ENCODE results near the gene PEMT. TPM values are rescaled to one million over a fixed set of nuclear protein-coding genes. Genes with fewer than 3 reads are reported as not detected.

PEMT gene
- total and polyA plus RNA-seq, 4 donors, result 18.7 to 59.1 (median 34.4) TPM

- ATAC-seq (ENCODE audit: insufficient read depth, low FRiP score), result no peak
- TF ChIP-seq CTCF (IDR thresholded peaks at IDR 0.05; ENCODE audit: control extremely low read depth, extremely low read depth), result no peak
- Histone ChIP-seq H3K36me3 (ENCODE audit: control insufficient read depth in 4 of 4, insufficient read depth in 4 of 4, low read length in 4 of 4) (peaks cover 0 to 6% (median 0%) of the 10 kb centered on the region in 4 donors), H3K9me3 (ENCODE audit: control insufficient read depth in 4 of 4, insufficient read depth in 3 of 4, low read length in 3 of 4) (no peaks in the 10 kb centered on the region), H3K4me1 (ENCODE audit: control insufficient read depth in 5 of 5, insufficient read depth in 5 of 5, low read length in 5 of 5) (no peaks in the 10 kb centered on the region), H3K9ac (ENCODE audit: insufficient read depth in 1 of 2, low read length in 2 of 2) (no peak overlapping the region), H3K27ac (ENCODE audit: low read depth in 1 of 2, low read length in 1 of 2) (no peak overlapping the region), H3K4me3 (no peak overlapping the region), H3K27me3 (ENCODE audit: control insufficient read depth in 3 of 3, insufficient read depth in 3 of 3, low read length in 2 of 3) (no peaks in the 10 kb centered on the region)
- WGBS, 2 donors, result 93 to 94% methylated on average over 10 of the region's 10 CpGs
- DNase-seq, result no peak
Measured at GRCh38 chr17:17519886-17520285, 71.6 kb downstream of the PEMT start.

GRCh38 chr17:17518951-17519350, 72.6 kb downstream of the PEMT start:
- H3K4me3 ChIP-seq, result no peak overlapping the region
- ATAC-seq (ENCODE audit: insufficient read depth, low FRiP score), result no peak
- H3K36me3 ChIP-seq (ENCODE audit: control insufficient read depth in 4 of 4, insufficient read depth in 4 of 4, low read length in 4 of 4), result peaks cover 0 to 6% (median 0%) of the 10 kb centered on the region in 4 donors
- 83 to 93% methylated on average over 5 of the region's 5 CpGs for WGBS, 2 donors
- no peak for DNase-seq
- H3K4me1 ChIP-seq (ENCODE audit: control insufficient read depth in 5 of 5, insufficient read depth in 5 of 5, low read length in 5 of 5), result no peaks in the 10 kb centered on the region
- H3K9ac ChIP-seq (ENCODE audit: insufficient read depth in 1 of 2, low read length in 2 of 2), result no peak overlapping the region
- H3K27ac ChIP-seq (ENCODE audit: low read depth in 1 of 2, low read length in 1 of 2), result no peak overlapping the region
- TF ChIP-seq CTCF (IDR thresholded peaks at IDR 0.05; ENCODE audit: control extremely low read depth, extremely low read depth), result no peak
- no peaks in the 10 kb centered on the region for H3K9me3 ChIP-seq (ENCODE audit: control insufficient read depth in 4 of 4, insufficient read depth in 3 of 4, low read length in 3 of 4)
- no peaks in the 10 kb centered on the region for H3K27me3 ChIP-seq (ENCODE audit: control insufficient read depth in 3 of 3, insufficient read depth in 3 of 3, low read length in 2 of 3)

DNA sequence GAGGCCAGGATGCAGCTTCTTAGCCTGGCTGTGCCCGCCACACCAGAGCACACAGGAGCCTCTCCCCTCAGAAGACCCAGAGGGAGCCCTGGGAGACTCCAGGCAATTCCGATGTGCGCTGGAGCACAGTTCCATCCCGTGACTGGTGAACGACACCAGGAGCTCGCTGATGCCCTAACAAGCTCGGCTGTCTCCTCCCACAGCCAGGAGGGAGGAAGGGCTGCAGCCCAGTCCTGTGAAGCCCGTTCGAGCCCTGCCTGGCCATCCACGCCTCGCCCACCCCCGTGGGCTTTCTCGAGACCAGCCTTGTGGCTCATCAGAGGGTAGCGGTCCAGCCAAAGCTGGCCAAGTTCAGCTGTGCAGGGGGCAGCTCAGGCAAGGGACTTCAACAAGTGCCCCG, 73.5 kb downstream of the PEMT start:
- TF ChIP-seq CTCF (IDR thresholded peaks at IDR 0.05; ENCODE audit: control extremely low read depth, extremely low read depth), result no peak
- Histone ChIP-seq H3K9me3 (ENCODE audit: control insufficient read depth in 4 of 4, insufficient read depth in 3 of 4, low read length in 3 of 4) (no peaks in the 10 kb centered on the region), H3K27me3 (ENCODE audit: control insufficient read depth in 3 of 3, insufficient read depth in 3 of 3, low read length in 2 of 3) (no peaks in the 10 kb centered on the region), H3K4me3 (no peak overlapping the region), H3K27ac (ENCODE audit: low read depth in 1 of 2, low read length in 1 of 2) (no peak overlapping the region), H3K4me1 (ENCODE audit: control insufficient read depth in 5 of 5, insufficient read depth in 5 of 5, low read length in 5 of 5) (no peaks in the 10 kb centered on the region), H3K36me3 (ENCODE audit: control insufficient read depth in 4 of 4, insufficient read depth in 4 of 4, low read length in 4 of 4) (peaks cover 0 to 6% (median 0%) of the 10 kb centered on the region in 4 donors), H3K9ac (ENCODE audit: insufficient read depth in 1 of 2, low read length in 2 of 2) (no peak overlapping the region)
- DNase-seq, result no peak
- WGBS, 2 donors, result 87 to 89% methylated on average over 15 of the region's 15 CpGs
- ATAC-seq (ENCODE audit: insufficient read depth, low FRiP score), result no peak

Measured in lung (tissue), 12 donors.